Stimulated activated CD4-positive, alpha-beta T cell treated with anti-CD3 and anti-CD28 coated beads, TNF-alpha, amount 100 ng/mL, for 24 hours (primary cell): ENCODE results near the gene BCAS1.

Source experiments
- DNase-seq, 3 experiments: peaks; one replicate each; pipeline ENCODE4 v3.0.0-alpha.2; 2020; ENCODE audit warnings: low read depth in 3 of 3

Gene BCAS1

DNA sequence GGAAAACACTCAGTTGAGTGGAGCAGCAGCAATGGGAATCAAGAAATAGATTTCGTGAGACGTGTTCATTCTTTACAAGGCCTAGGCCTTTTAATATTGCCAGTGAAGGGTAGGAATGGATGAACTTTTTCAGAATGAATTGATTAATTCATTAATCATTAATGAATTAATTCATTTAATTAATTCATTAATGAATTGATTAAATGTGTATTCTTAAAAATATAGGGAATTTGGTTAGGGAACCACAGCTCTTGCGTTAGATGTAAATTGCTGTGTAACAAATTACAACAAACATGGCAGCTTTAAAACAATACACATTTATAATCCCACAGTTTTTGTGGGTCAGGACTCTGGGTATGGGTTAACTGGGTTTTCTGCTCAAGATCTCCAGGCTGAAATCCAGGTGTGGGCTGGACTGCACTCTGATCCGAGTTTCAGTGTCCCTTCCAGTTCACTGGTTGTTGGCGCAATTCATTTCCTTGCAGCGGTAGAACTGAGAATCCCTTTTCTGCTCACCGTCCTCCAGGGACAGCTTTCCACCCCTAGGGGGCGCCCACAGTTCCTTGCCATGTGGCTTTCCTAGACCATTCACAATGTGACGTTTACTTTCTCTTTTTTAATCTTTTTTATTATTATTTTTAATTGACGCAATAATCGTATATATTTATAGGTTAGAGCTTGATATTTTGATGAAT is 32.8 kb upstream of the BCAS1 start:
- DNase-seq: peak; percentile 59 to 78 (median 62)

DNA sequence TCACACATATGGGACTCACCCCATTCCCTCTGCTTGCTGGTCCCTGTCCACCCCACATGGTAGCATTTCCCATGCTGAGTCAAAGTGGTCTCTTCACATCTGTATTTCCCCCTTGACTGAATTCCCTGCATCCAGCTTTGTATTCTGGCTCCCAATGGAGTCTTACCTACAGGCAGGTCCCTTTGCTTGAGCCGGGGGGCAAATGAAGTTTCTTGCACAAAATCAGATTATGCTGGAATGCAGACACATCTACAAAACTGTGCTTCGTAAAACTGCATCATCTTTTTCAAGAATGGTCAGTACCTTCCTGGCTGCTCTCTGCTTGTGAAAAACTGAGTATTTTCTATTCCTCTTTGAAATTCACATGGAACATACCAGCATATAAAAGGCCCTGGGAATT is 32.1 kb upstream of the BCAS1 start:
- DNase-seq: no peak

DNA sequence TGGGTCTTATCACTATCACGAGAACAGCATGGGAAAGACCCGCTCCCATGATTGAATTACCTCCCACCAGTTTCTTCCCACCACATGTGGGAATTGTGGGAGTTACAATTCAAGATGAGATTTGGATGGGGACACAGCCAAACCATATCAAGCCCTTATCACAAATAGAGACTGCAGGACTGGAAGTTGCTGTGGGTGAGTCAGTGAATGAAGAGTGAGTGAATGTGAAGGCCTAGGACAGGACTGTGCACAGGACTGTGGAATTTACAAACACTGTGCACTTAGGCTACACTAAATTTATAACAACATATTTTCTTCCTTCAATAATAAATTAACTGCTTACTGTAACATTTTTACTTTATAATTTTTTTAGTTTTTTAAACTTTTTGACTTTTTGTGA is 30.2 kb upstream of the BCAS1 start:
- no peak for DNase-seq

DNA sequence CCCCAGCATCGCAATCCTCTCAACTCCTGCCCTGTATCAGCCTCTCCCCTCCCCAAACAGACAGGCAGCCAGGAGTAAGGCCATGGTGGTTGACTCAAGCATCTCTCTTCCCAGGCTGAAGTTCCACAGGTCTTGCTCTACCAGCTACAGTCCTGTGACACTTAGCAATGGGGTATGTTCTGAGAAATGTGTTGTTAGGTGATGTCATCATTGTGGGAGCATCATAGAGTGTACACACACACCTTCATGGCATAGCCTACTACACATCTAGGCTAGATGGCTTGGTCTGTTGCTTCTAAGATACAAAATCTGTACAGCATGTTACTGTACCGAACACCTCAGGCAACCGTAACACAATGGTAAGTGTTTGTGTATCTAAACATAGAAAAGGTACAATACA is 29.5 kb upstream of the BCAS1 start:
- DNase-seq: no peak

DNA sequence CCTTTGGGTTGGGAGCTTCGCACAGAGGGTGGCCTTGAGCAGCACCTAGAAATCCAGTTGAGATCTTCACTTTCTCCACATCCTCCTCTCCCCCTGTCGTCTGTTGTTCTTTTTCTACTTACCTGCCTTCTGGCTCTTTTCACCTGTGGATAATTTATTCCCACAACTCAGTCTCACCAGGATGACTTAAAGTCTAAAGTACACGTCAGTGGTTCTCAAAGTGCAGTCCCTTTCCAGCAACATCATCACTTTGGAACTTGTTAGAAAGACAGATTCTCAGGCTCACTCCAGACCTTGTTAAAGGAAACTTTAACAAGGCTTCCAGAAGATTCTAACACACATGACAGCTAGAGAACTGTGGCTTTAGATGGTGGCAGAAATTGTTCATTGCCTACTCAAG is 27.7 kb upstream of the BCAS1 start:
- no peak for DNase-seq

DNA sequence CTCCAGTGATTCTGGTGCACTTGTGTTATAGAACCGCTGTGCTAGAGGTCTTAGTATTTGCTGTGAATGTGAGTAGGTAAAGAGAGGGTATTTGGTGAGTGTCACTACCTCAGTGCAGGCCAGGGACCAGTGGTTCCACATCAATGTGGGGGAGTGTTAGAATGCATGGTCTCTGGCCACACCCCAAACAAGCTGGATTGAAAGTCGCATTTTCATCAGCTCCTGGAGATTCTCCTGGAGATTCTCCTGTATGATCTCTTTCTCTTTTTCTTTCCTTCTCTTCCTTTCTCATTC is 26.8 kb upstream of the BCAS1 start:
- DNase-seq: no peak

DNA sequence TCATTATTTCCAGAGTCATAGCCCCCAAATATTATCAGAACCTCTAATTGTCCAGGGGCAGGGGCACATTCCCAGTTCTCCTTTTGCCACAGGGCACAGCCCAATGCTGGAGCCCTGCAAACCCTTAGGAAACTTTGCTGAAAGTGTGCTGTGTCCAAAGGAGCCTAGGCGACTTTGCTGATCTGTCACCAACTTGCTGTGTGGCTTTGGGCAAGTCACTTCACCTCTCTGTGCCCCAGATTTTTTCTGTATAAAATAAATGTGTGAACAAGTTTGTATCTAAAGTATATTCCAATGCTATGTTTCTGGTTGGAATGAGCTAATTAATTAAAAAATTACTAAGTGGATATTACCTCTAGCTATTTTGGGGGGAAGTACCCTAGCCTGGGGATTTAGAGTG is 25.4 kb upstream of the BCAS1 start:
- no peak for DNase-seq

DNA sequence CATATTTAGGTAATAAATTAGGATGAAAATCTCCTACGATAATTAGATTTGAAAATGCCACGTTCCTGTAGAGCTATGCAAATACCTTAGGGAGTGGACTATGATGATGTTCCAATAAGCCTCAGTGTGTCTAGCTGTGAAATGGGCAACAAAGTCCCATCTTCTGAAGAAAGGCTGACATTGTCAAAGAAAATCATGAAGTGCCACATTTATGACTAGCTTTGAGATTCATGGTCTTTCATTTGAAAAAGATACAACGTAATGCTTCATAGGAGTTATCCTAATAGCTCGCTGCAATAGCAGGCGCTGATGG is 23.8 kb upstream of the BCAS1 start:
- no peak for DNase-seq

DNA sequence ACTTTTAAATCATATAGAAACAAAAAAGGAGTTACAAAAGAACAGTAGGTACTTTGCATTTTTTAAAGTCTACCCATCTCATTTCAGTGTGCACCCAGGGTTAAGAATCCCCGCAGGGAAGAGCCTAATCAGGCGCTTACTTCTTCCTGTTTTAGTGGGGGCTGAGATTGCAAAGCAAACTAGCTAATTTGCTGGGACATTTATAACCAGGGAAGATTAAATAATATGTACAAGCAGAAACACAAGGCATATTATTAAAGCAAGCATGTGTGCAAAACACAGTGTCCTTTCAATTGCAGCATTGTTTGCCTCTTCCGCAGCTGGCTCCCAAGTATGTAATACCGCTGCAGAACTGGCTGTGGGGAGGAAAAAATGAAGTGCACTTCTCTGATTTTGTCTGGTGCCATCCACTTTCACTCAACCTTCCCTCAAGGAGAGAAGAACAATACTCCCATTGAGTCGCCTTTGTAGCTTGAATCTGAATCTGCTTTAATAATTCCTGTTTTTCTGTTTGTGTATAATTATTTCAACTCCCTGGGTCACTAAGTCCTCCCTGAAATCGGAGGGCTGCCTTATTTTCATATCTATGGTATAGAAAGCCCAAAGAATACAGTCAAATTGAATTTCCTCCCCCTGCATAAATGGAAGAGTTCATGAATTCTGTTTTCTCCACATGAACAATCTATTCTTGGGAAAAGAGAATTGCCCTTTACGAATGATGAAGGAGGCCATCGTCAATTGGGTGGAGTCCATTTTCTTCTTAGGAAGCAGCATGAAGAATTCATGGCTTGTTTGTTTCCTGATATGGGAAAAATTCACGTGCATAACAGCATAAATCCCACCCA is 23.3 kb upstream of the BCAS1 start:
- no peak for DNase-seq

DNA sequence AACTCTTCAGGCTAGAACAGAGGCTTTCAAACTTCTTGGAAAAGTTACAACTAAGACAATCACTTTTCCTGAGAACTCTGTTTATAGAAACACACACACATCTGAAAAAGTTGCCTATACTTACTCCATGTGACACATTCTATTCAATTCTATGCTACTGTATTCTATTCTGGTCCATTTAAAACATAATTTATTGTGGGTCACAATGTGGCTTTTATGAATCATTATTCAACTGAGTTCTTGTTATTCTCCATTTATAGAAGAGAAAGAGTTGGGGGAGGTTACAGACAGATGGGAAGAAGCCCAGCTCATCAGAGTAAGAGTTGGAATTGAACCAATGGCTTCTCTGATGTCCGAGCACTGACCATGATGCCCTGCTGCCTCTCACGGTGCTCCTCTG is 21.6 kb upstream of the BCAS1 start:
- DNase-seq: no peak

DNA sequence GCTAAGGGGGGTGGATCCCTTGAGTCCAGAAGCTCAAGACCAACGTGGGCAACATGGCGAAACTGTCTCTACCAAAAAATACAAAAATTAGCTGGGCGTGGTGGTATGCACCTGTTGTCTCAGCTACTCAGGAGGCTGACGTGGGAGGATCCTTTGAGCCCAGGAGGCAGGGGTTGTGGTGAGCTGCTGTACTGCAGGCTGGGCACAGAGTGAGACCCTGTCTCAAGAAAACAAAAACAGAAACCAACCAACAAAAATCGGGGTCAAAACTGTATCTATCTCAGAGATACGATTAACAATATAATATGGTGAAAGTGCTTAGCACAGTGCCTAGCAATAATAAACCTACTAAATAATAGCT is 20.7 kb upstream of the BCAS1 start:
- no peak for DNase-seq

DNA sequence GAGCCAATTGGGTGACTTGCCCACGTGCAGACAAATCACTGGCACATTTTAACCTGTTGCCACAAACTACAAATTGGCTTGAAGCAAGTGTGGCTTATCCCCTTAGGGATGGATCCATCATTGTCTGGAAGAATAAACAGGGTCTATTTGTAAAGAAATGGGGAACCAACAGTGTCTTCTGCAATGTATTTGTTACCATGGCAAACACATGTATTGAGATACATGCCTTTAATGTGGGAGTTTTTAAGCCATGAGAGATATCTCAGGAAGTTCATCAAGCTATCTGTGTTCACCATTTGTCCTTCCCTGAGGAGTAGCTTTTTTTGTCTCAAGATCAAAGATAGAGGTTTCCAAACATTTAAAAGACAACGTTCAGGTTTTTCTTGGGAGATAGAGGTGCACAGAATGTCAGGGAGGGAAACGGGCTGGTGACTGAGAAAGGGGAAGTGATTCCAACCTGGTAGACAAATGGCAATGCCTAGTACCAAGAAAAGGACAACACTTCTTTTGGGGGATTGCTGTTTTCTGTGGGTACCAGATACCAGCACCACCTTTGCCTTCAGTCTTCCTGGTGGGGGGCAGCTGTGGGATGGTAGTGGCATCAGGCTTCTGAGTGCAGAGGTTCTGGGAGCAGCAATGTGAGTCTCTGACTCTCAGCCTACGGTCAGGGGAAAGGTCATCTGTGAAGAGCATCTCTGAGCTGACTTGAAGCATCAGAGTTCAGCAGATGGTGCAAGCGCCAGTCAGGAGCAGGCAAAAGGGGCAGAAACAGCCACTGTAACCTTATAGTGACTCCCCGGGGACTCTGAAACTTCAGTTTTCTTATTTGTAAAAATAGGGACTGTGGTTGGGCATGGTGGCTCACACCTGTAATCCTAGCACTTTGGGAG is 20.1 kb upstream of the BCAS1 start:
- DNase-seq: no peak

DNA sequence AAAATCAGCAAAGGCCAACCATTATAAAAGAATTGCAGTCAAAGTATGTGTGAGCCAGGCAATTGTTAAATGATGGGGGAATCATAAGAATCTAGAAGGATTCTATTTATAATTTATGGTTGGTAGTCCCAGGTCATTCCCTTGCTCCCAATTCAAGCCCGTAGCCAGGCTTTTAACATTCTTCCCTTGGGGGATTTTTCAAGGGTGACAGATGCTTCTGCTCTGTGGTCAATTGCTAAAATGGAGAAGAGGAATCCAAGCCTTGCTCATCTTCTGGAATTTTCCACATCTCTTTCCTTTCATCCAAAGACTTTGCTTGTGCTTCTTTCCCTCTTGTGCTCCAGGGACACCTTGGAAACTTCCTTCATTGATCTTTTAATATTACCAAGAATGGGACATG is 18.0 kb upstream of the BCAS1 start:
- no peak for DNase-seq

DNA sequence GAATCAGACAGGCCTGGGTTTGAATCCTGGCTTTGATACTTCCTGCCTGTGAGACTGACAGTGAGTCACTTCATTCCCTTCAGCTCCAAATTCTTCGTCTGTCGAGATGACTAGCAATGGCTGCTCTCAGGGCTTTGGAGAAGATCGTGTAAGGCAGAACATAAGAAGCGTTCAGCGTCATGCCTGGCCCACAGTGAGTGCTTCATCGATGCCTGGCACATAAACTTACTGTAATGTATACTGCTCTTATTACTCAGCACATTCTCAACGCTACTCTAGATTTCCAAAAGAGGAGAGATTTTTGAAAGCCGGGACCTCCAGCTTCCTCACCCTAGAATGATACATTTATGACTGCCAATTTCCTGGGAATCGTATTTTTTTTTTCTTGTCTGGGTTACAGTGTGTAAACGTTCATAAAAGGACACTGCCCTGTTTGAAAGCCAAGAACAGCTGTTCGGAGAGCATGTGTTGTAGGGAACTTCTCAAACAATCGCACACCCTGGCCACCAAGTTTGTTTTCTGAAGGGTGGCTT is 16.2 kb upstream of the BCAS1 start:
- DNase-seq: no peak

DNA sequence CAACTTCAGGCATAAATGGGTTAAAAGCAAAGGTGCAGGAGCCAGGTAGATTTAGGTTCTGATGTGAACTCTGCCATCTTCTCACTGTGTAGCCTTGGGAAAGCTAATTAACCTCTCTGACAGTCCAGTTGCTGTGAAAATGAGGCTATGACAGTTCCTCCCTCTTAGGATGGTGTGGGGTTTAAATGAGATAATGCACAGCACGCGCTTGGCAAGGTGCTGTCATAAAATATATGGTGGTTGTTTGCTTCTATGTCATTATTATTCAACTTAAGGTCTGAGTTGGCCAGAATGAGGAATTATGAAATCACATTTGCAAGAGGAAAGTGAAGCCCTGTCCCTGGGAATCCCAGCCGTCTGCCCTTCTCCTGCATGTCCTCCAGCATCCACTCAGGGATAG is 15.5 kb upstream of the BCAS1 start:
- DNase-seq: no peak

DNA sequence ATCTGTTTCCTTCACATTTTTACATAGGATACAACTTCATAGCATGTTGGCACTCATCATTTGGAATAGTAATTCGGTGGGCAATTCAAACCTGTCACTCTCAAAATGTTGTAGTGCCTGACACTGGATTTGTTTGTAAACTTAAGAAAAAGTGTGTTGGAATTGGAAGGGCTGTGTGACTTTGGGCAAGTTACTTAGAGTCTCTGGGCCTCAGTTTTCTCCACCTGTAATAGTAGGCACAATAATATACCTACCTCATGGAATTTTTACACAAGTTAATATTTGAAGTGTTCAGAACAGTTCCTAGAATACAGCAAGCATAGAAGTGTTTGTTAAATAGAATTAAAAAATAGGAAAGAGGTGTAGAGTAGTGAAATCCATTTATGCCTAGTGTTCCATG is 15.0 kb upstream of the BCAS1 start:
- no peak for DNase-seq

DNA sequence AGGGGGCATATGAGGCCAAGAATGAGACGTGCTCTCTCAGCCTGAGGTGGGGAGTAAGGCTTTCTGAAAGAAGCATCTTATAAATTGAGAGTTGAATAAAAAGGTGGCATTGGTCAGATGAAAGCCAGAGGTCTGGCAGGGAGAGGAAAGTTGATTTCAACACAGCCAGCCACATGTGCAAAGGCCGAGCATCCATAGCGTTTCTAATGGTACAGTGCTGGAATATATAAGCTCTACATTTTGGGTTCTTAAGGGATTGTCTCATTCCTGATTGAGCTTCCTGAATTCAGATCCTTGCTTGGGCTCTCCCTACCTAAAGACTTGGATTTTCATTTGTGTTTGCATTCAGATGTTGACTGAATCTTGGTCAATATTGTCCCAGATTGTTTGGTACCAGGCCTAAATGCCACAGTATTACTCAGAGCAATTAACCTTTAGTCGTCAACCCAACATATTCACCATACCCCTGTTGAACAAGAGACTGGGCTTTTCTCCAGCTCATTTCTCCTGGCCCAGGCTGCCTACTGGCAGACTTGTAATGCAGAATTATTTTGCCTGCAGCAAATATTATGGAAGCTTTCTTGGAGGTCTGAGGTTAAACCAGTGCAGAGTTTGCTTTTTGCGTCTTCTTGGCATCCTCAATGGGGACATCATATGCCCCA is 14.5 kb upstream of the BCAS1 start:
- no peak for DNase-seq

DNA sequence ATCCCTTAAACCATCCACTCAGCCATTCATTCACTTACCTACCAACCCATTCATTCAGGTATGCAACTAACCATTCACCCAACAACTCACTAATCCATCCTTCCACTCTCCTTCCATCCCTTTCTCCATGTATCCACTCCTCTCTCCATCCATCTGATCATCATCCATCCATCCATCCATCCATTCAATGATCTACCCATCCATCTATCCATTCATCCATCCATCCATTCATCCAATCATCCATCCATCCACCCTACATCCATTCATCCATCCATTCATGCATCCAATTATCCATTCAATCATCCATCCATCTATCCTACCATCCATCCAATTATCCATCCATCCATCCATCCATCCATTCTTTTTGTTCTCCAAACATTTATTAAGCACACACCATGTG is 13.8 kb upstream of the BCAS1 start:
- DNase-seq: no peak

DNA sequence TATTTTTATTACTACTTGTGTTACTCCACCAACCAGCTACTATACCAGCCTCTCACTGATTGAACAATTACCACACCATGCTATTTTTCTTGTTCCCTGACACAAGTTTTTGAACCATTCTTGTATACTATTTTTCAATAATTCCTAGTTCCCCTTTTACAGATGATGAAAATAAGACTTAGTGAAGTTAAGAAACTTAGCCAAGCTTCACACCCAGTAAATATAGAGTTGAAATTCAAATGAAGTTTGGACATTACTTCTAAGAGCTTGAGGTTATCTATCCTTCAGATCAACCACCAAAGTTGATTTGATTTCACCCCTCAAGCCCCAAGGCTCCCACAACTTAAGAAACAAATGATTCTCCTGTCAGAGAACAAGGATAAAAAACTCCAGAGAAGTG is 13.1 kb upstream of the BCAS1 start:
- DNase-seq: no peak

DNA sequence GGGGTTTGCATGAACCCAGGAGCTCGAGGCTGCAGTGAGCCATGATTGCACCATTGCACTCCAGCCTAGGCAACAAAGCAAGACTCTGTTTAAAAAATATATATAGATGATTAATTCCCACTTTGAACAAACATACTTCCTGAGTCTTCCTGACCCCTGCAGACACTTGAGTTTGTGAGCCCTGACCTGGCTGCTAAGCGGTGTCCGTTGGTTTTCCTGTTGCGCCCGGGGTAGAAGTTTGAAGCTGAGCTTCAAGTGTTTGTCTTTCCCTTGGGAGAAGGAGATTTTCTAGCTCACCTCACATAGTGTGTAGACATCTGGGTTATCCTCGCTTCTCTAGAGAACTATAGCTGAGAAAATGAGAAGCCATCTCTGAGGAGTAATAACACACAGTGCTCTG is 11.7 kb upstream of the BCAS1 start:
- no peak for DNase-seq

DNA sequence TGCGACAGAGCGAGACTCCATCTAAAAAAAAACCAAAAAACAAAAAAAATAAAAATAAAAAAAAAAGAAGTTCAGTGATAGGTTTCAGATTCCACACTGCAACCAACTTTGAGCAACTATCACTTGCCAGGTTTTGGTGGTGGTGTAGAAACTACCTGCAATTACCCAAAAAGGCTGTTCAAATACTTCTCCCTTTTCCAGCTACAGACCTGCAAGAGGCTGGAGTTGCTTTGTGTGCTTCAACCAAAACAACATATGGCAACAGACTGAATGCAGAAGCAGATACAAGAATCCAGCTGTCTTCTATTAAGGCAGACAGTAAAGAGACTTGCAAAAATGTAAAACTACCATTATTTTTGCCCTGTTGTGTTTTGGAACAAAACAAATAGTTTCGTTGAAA is 9.3 kb upstream of the BCAS1 start:
- no peak for DNase-seq

DNA sequence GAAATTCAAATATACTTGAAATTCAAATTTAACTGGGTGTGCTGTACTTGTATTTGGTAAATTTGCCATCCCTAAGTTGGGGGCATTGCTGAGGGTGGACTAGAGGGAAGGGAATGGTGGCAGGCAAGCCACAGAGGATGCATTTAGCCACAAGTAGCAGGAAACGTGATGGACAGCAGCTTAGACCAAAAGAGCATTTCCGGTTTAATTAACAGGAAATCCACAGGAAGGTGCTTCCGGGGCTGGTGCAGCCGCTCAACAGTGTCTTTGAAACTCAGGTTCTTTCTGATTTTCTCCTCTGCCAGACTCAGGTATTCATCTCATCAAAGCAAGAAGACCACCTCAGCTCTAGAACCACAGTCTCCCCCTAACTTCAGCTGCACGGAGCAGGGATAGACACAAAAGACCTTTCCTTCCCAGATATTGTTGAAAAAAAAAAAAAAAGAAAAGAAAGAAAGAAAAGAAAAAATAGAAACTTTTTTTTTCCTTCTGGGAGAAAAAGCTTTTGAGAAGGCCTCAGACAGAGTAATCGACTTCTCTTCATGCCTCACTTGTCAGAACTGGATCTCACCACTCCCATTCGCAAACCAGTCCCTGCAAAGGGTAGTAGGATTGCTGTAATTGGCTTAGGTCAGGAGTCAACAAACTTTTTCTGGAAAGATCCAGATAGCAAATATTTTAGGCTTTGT is 8.0 kb upstream of the BCAS1 start:
- peak in 1 of 3 experiments; percentile 24 for DNase-seq
